AML-193 (cell line): Measurements from ENCODE around the gene BTN2A1.
"Not testable (repeated sequence)": the region's sequence is repeated elsewhere in the genome, so short reads cannot be mapped to it uniquely, and the experiment has no call there.

Experiments
- DNase-seq, 2 experiments: peaks; one replicate each; lab custom pipeline; 2025; lab: John Stamatoyannopoulos, UW

The BTN2A1 gene

GRCh38 chr6:26457806-26458688 lies at the start of gene BTN2A1:
Gene BTN2A1 (plus strand): TSS chr6:26457955. CDS start chr6:26458637, 682 bp downstream.
- DNase-seq = peak; percentile 93 to 96

GRCh38 chr6:26408828-26409730 lies 48.7 kb upstream of the BTN2A1 start:
- DNase-seq = no peak

- DNase-seq = no peak
Observed at GRCh38 chr6:26411751-26412150, 46.0 kb upstream of the BTN2A1 start.

GRCh38 chr6:26412228-26412627 lies 45.5 kb upstream of the BTN2A1 start:
- DNase-seq = no peak

GRCh38 chr6:26412954-26413353 lies 44.8 kb upstream of the BTN2A1 start:
- DNase-seq = no peak

- DNase-seq = no peak
Observed at GRCh38 chr6:26414281-26414680, 43.5 kb upstream of the BTN2A1 start.

- DNase-seq = no peak
Observed at GRCh38 chr6:26415036-26415614, 42.6 kb upstream of the BTN2A1 start.

GRCh38 chr6:26415791-26416190 lies 42.0 kb upstream of the BTN2A1 start:
- DNase-seq = no peak

GRCh38 chr6:26416288-26416687 lies 41.5 kb upstream of the BTN2A1 start:
- DNase-seq = no peak

- not testable (repeated sequence) for DNase-seq
Observed at GRCh38 chr6:26418077-26418476, 39.7 kb upstream of the BTN2A1 start.

- DNase-seq = not testable (repeated sequence)
Observed at GRCh38 chr6:26418795-26419194, 39.0 kb upstream of the BTN2A1 start.

- DNase-seq = peak; percentile 53 to 57
Observed at GRCh38 chr6:26420688-26421171, 37.0 kb upstream of the BTN2A1 start.

GRCh38 chr6:26421259-26422144 lies 36.3 kb upstream of the BTN2A1 start:
- peak; percentile 93 for DNase-seq

GRCh38 chr6:26422329-26422728 lies 35.4 kb upstream of the BTN2A1 start:
- no peak for DNase-seq

GRCh38 chr6:26426691-26427450 lies 30.9 kb upstream of the BTN2A1 start:
- no peak for DNase-seq

GRCh38 chr6:26427451-26427809 lies 30.3 kb upstream of the BTN2A1 start:
- no peak for DNase-seq

- DNase-seq = no peak
Observed at GRCh38 chr6:26428206-26428605, 29.5 kb upstream of the BTN2A1 start.

GRCh38 chr6:26430787-26431186 lies 27.0 kb upstream of the BTN2A1 start:
- no peak for DNase-seq

GRCh38 chr6:26431258-26432172 lies 26.2 kb upstream of the BTN2A1 start:
- DNase-seq = no peak
